ENCODE data around the gene CDIP1. TPM values are rescaled to one million over a fixed set of nuclear protein-coding genes. Genes with fewer than 3 reads are reported as not detected.

CDIP1 gene
- total RNA-seq, 1 donor from 2014 or later: 31.8 TPM

DNA sequence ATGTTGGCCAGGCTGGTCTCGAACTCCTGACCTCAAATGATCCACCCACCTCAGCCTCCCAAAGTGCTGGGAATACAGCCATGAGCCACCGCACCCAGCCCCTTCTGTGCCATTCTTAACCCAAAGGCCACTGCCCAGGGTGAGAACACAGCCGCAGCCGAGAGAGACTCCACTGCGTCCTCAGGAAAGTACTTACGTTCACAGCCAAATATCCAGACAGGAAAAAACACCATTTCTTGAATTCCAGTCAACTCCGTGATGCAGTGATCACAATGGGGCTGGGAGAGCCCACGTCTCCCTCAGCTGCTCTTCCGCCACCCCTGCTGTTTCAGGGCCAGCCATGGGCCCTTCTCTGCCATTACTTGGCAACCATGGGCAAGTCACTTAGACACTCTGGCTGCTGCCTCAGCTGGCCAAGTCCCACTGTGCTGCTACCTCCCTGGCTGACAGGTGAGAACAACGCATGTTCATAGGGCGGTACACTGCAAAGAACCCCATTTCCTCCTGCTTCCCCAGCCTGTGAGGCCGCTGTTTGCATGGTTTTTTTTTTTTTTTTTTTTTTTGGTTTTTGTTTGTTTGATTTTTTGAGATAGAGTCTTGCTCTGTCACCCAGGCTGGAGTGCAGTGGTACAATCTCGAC lies 4.3 kb downstream of the CDIP1 start:
- H3K9me3 Mint-ChIP-seq (ENCODE audit: low read depth): no peaks in the 10 kb centered on the region
- H3K27ac Mint-ChIP-seq: no peak overlapping the region
- peaks cover 7% of the 10 kb centered on the region for H3K4me1 Mint-ChIP-seq (ENCODE audit: low read depth)
- H3K4me3 Mint-ChIP-seq (ENCODE audit: low read depth): no peak overlapping the region
- TF ChIP-seq, protein P1, sequence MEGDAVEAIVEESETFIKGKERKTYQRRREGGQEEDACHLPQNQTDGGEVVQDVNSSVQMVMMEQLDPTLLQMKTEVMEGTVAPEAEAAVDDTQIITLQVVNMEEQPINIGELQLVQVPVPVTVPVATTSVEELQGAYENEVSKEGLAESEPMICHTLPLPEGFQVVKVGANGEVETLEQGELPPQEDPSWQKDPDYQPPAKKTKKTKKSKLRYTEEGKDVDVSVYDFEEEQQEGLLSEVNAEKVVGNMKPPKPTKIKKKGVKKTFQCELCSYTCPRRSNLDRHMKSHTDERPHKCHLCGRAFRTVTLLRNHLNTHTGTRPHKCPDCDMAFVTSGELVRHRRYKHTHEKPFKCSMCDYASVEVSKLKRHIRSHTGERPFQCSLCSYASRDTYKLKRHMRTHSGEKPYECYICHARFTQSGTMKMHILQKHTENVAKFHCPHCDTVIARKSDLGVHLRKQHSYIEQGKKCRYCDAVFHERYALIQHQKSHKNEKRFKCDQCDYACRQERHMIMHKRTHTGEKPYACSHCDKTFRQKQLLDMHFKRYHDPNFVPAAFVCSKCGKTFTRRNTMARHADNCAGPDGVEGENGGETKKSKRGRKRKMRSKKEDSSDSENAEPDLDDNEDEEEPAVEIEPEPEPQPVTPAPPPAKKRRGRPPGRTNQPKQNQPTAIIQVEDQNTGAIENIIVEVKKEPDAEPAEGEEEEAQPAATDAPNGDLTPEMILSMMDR (IDR thresholded peaks at IDR 0.05; ENCODE audit: unreplicated experiment): no peak
- peaks cover 4% of the 10 kb centered on the region for H3K27me3 Mint-ChIP-seq
- H3K36me3 Mint-ChIP-seq (ENCODE audit: insufficient read depth): peaks cover 9% of the 10 kb centered on the region
- DNase-seq (ENCODE audit: low spot score, unreplicated experiment): no peak

DNA sequence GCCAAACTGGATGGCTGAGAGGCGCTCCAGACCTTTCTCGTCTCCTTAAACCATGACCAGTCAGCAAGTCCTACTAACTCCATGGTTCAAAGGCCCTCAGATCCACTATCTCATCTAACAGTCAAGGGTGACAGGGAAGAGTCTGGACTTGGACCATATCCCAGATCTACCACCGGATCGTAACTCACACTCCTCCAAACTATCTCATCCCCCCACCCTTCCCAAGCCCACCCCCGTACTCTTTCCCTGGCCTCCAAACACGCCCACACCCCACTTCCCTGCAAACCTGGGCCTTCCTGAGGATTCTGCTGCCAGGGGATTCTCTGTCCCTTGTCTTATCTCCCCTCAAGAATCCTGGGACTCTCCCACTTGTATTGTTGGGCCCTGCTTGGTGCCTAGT lies 5.1 kb downstream of the CDIP1 start:
- TF ChIP-seq, protein P1 (IDR thresholded peaks at IDR 0.05; ENCODE audit: unreplicated experiment): no peak
- H3K4me1 Mint-ChIP-seq (ENCODE audit: low read depth): peaks cover 9% of the 10 kb centered on the region
- no peak for DNase-seq (ENCODE audit: low spot score, unreplicated experiment)
- H3K9me3 Mint-ChIP-seq (ENCODE audit: low read depth): no peaks in the 10 kb centered on the region
- H3K27me3 Mint-ChIP-seq: peaks cover 4% of the 10 kb centered on the region
- no peak overlapping the region for H3K4me3 Mint-ChIP-seq (ENCODE audit: low read depth)
- H3K36me3 Mint-ChIP-seq (ENCODE audit: insufficient read depth): peaks cover 9% of the 10 kb centered on the region
- H3K27ac Mint-ChIP-seq: no peak overlapping the region

DNA sequence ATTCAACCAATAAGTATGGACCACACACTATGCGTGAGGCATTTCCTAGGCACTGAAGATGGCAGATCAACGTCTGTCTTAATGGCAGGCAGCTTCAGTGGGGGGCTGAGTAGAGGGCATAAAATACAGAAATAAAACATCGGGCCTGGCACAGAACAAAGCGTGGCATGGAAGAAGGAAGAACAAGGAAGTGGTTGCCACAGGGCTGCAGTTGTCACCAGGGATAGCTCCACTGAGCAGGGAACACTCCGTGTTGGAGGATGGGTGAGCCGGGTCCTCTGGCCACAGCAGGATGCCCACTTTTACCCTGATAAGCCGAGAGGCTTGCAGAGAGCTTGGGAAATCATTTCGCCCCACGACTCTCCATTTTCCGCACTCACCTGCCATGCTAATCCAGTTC lies 6.3 kb downstream of the CDIP1 start:
- no peak overlapping the region for H3K4me3 Mint-ChIP-seq (ENCODE audit: low read depth)
- DNase-seq (ENCODE audit: low spot score, unreplicated experiment): no peak

DNA sequence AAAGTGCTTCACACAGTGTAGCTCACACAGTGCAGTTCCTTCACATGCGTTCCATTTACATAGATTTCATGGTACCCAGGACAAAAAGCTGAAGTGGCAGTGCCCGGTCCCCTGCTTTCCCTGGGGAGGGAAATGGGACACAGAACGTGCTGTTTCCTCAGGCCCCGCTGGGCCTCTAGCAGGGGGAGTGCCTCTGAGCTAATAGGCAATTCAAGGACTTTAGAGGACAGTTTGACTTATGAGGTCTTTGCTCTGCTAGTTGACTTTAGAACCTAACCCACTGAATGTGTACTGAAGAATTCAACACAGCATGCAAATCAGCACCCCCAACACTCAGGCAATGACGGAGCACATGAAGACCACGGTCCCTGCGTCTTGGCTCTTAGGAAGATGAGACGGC lies 6.8 kb downstream of the CDIP1 start:
- DNase-seq (ENCODE audit: low spot score, unreplicated experiment): no peak
- peaks cover 9% of the 10 kb centered on the region for H3K36me3 Mint-ChIP-seq (ENCODE audit: insufficient read depth)
- H3K4me1 Mint-ChIP-seq (ENCODE audit: low read depth): peaks cover 4% of the 10 kb centered on the region
- TF ChIP-seq, protein P1 (IDR thresholded peaks at IDR 0.05; ENCODE audit: unreplicated experiment): no peak
- no peak overlapping the region for H3K4me3 Mint-ChIP-seq (ENCODE audit: low read depth)
- H3K27me3 Mint-ChIP-seq: peaks cover under 1% of the 10 kb centered on the region
- H3K27ac Mint-ChIP-seq: no peak overlapping the region
- no peaks in the 10 kb centered on the region for H3K9me3 Mint-ChIP-seq (ENCODE audit: low read depth)

More for the DNA sequence above, 6.3 kb downstream of the CDIP1 start:
- H3K36me3 Mint-ChIP-seq (ENCODE audit: insufficient read depth): peaks cover 9% of the 10 kb centered on the region
- no peak overlapping the region for H3K27ac Mint-ChIP-seq
- TF ChIP-seq, protein P1 (IDR thresholded peaks at IDR 0.05; ENCODE audit: unreplicated experiment): no peak
- peaks cover 8% of the 10 kb centered on the region for H3K4me1 Mint-ChIP-seq (ENCODE audit: low read depth)
- no peaks in the 10 kb centered on the region for H3K9me3 Mint-ChIP-seq (ENCODE audit: low read depth)
- H3K27me3 Mint-ChIP-seq: peaks cover 4% of the 10 kb centered on the region

DNA sequence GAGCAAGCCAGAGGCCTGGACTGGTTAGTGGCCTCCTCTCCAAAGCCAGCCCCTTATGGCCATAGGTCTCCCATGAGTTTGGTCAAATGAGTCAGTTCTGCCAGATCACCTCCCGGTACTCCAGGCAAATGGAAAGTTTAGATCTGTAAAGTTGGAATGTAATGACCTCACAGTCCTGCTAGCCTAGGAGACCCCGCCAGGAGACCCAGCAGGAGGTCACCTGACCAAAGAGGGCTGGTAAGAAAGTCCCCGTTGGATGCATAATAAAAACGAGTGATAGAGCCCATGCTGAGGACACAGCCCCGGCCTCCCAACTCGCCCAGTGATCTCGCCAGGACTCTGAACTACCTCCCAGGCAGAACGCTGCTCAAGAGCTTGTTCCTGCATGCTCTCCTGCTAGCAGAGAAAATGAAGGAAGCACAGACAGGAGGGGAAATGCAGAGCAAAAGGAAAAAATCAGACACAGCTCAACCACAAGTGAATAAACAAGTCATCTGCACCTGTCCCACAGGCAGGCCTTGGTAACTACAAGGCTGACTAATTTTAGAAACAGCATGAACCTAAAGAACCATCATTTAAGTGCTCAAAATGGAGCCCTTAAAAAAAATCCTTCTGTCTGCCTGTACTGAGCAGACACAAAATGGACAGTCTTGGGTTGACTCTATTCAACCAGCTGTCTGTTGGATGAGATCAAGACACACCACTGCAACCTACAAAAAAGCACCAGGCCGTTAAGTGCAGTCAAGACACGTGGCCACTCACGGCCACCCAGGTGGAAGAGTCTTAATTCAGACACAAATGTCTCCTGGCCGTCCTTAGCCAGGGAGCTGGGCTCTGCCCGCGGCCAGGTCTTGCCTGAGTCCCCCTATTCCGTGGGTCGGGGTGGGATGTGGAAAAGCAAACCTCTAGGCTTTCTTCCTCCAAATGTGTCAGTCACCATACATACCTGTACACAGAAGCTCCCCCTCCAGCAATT lies 9.2 kb downstream of the CDIP1 start:
- no peak for DNase-seq (ENCODE audit: low spot score, unreplicated experiment)
- TF ChIP-seq, protein P1 (IDR thresholded peaks at IDR 0.05; ENCODE audit: unreplicated experiment): no peak
- Mint-ChIP-seq H3K27ac (no peak overlapping the region), H3K27me3 (no peaks in the 10 kb centered on the region), H3K4me3 (ENCODE audit: low read depth) (no peak overlapping the region), H3K36me3 (ENCODE audit: insufficient read depth) (peaks cover 9% of the 10 kb centered on the region), H3K9me3 (ENCODE audit: low read depth) (no peaks in the 10 kb centered on the region), H3K4me1 (ENCODE audit: low read depth) (peaks cover 3% of the 10 kb centered on the region)

Data from progenitor cell of endocrine pancreas (in vitro differentiated cells).